DND-41 (cell line): ENCODE measurements around the gene UGT1A1.

Source experiments
- ATAC-seq: fragments of 200-7000 bp; cut with Tn5 transposase; 3 replicates; pipeline ENCODE4 v1.9.1; 2021; ENCODE audit warnings: low read depth; ENCODE audit not compliant: insufficient read depth
- DNase-seq: peaks from one replicate; pipeline ENCODE4 v3.0.0-alpha.2; 2020
- H2AFZ ChIP-seq: 2 replicates; pipeline ENCODE4 v1.6.0; 2012; ENCODE audit warnings: low read depth, low read length
- H3K27ac ChIP-seq: 2 replicates; pipeline ENCODE4 v1.5.1; 2012; ENCODE audit warnings: low read length, inconsistent platforms
- H3K27me3 ChIP-seq: fragments of 200-600 bp; sonication (generic); 2 replicates; pipeline ENCODE4 v1.6.0; 2012; ENCODE audit warnings: low read length, mild to moderate bottlenecking, inconsistent platforms; ENCODE audit not compliant: insufficient read depth, poor library complexity
- H3K36me3 ChIP-seq: 2 replicates; pipeline ENCODE4 v1.5.1; 2012; ENCODE audit warnings: low read length, inconsistent platforms; ENCODE audit not compliant: insufficient read depth
- H3K4me1 ChIP-seq: 2 replicates; pipeline ENCODE4 v1.5.1; 2012; ENCODE audit warnings: mild to moderate bottlenecking, low read length; ENCODE audit not compliant: insufficient read depth
- H3K4me2 ChIP-seq: 2 replicates; pipeline ENCODE4 v1.6.0; 2012; ENCODE audit warnings: mild to moderate bottlenecking, moderate library complexity, low read length, inconsistent platforms; ENCODE audit not compliant: insufficient read depth
- H3K4me3 ChIP-seq, 2 experiments: fragments of 200-600 bp in 1 of 2; shearing (Covaris generic) in 1 of 2; 2 replicates each; pipeline ENCODE4 v1.5.1; 2012 to 2016; ENCODE audit warnings: inconsistent platforms in 2 of 2, low read length in 2 of 2, mild to moderate bottlenecking in 2 of 2, low read depth in 1 of 2, moderate library complexity in 1 of 2
- H3K79me2 ChIP-seq: 2 replicates; pipeline ENCODE4 v1.6.0; 2012; ENCODE audit warnings: low read length, inconsistent platforms; ENCODE audit not compliant: insufficient read depth
- H3K9ac ChIP-seq: 2 replicates; pipeline ENCODE4 v1.6.0; 2012; ENCODE audit warnings: low read depth, mild to moderate bottlenecking, inconsistent platforms, low read length, moderate library complexity
- H3K9me3 ChIP-seq: 2 replicates; pipeline ENCODE4 v1.5.1; 2012; ENCODE audit warnings: low read length, moderate library complexity, mild to moderate bottlenecking, inconsistent platforms; ENCODE audit not compliant: insufficient read depth, severe bottlenecking
- H4K20me1 ChIP-seq: 2 replicates; pipeline ENCODE4 v1.6.0; 2012; ENCODE audit warnings: low read length; ENCODE audit not compliant: insufficient read depth
- EZH2 ChIP-seq: IDR thresholded peaks from 3 replicates; pipeline ENCODE4 v1.6.1; 2012; ENCODE audit warnings: borderline replicate concordance, low read depth, mild to moderate bottlenecking, moderate library complexity, low read length, inconsistent platforms; ENCODE audit not compliant: severe bottlenecking
- TF ChIP-seq, protein P1 (sequence below): IDR thresholded peaks from 2 replicates; pipeline ENCODE4 v1.5.1; 2012; ENCODE audit warnings: borderline replicate concordance, low read length, moderate library complexity, mild to moderate bottlenecking; ENCODE audit not compliant: poor library complexity, severe bottlenecking; ENCODE audit errors: extremely low read depth

The UGT1A1 gene

DNA sequence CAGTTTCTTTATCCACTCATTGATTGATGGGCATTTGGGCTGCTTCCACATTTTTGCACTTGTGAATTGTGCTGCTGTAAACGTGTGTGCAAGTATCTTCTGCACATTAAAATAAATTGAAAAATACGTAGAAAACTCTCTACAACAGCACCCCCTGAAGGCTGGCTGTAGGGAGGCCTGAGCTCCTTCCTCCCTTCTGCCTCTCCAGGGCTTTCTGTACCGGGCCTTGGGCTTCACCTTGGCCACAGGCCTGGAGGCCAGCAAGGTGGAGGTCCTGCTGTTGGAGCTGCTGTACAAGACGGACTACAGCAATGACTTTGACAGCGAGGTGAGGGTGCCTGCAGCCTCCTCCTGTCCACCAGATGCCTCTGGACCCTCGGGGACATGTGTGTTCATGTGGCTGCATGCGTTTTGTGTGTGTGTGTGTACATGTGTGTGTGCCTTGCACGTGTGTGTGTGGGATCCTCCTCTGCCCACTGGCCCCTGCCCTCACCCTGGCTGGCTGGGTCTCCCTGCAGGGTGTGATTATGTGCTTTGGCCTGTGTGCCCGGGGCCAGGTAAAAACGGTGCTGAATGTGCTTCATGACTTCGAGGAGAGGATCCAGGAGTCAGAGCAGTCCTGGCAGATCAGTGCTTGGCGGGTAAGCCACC lies 47.3 kb downstream of the UGT1A1 start:
- peaks cover 36% of the 10 kb centered on the region for H3K27me3 ChIP-seq
- no peaks in the 10 kb centered on the region for H3K9me3 ChIP-seq
- no peak overlapping the region for H3K4me2 ChIP-seq
- no peaks in the 10 kb centered on the region for H3K36me3 ChIP-seq
- no peak overlapping the region for H3K9ac ChIP-seq
- ATAC-seq = no peak
- H3K79me2 ChIP-seq = no peaks in the 10 kb centered on the region
- DNase-seq = no peak
- TF ChIP-seq, protein P1, sequence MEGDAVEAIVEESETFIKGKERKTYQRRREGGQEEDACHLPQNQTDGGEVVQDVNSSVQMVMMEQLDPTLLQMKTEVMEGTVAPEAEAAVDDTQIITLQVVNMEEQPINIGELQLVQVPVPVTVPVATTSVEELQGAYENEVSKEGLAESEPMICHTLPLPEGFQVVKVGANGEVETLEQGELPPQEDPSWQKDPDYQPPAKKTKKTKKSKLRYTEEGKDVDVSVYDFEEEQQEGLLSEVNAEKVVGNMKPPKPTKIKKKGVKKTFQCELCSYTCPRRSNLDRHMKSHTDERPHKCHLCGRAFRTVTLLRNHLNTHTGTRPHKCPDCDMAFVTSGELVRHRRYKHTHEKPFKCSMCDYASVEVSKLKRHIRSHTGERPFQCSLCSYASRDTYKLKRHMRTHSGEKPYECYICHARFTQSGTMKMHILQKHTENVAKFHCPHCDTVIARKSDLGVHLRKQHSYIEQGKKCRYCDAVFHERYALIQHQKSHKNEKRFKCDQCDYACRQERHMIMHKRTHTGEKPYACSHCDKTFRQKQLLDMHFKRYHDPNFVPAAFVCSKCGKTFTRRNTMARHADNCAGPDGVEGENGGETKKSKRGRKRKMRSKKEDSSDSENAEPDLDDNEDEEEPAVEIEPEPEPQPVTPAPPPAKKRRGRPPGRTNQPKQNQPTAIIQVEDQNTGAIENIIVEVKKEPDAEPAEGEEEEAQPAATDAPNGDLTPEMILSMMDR = peak; percentile 18
- no peak for TF ChIP-seq EZH2
- no peaks in the 10 kb centered on the region for H3K4me1 ChIP-seq
- H3K27ac ChIP-seq = no peak overlapping the region
- peaks cover 3% of the 10 kb centered on the region; the same call in 1 of the 2 replicates for H4K20me1 ChIP-seq
- no peak overlapping the region for H3K4me3 ChIP-seq
- no peak overlapping the region for H2AFZ ChIP-seq

DNA sequence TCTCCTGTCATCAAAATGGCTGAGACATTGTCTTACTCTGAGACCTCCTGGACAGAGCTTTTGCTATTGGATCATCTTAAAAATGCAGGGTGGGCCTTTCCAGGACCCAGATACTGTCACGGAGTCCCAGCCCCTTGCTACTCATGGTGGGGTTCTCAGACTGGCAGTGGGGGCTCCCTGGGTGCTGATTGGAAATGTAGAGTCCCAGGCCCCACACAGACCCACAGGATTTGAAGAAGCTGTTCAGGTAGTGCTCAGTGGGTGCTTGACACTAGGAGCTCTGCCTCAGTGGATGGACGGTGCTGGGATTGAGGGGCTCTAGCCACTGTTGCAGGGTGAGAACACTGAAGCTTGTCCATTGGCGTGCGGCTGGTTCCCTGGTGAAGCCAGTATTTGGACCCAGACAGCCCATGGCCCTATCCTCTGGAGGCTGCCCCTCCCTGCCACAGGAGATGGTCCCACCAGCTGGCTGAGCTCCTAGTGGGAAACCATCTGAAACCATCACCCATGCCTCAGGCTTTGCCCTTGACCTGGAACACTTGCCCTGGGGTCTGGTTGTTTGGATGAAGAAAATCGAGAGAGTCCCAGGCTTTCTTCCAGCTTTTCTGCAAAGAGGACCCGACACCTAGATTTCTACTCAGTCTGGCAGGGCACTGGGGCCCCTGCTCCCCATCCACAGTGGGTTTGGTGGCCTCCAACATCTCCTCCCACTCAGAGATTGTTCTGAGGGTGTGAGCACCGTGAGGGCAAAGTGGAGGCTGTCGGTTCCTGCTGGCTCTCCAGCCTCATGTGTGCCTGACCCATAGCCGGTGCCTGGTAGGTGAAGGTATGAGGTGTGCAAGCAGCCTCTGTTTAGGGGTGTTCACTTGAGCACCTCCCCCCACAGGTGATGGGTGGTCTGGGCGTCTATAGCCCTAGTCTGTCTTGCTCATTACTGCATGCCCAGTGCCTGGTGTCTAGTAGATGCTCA lies 48.2 kb downstream of the UGT1A1 start:
- peaks cover 3% of the 10 kb centered on the region; the same call in 1 of the 2 replicates for H4K20me1 ChIP-seq
- no peak overlapping the region for H2AFZ ChIP-seq
- no peaks in the 10 kb centered on the region for H3K79me2 ChIP-seq
- no peak overlapping the region for H3K4me3 ChIP-seq
- H3K4me1 ChIP-seq = no peaks in the 10 kb centered on the region
- no peak overlapping the region for H3K27ac ChIP-seq
- ATAC-seq = no peak
- H3K9me3 ChIP-seq = no peaks in the 10 kb centered on the region
- H3K9ac ChIP-seq = no peak overlapping the region
- H3K27me3 ChIP-seq = peaks cover 36% of the 10 kb centered on the region
- TF ChIP-seq, protein P1 = no peak
- TF ChIP-seq EZH2 = no peak
- DNase-seq = no peak
- no peaks in the 10 kb centered on the region for H3K36me3 ChIP-seq
- no peak overlapping the region for H3K4me2 ChIP-seq

DNA sequence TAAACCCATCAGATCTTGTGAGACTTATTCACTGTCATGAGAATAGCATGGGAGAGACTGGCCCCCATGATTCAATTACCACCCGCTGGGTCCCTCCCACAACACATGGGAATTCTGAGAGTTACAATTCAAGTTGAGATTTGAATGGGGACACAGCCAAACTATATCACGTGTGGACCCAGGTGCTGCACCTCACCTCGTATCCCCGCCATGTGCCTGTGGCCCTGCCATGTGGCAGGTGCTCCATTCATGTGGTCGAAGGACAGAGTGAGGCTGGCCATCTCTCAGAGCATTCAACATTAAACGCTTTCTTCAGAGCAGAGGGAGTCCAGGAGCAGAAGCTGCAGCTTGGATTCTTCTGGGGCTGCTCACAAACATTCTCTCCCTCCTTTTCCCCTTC lies 50.3 kb downstream of the UGT1A1 start:
- Histone ChIP-seq H3K36me3 (no peaks in the 10 kb centered on the region), H3K4me2 (no peak overlapping the region), H3K4me3 (no peak overlapping the region), H3K4me1 (no peaks in the 10 kb centered on the region), H3K27ac (no peak overlapping the region), H3K9me3 (no peaks in the 10 kb centered on the region), H3K9ac (no peak overlapping the region), H4K20me1 (peaks cover 3% of the 10 kb centered on the region; the same call in 1 of the 2 replicates), H3K79me2 (no peaks in the 10 kb centered on the region), H2AFZ (no peak overlapping the region), H3K27me3 (peaks cover 42% of the 10 kb centered on the region)
- ATAC-seq = no peak
- DNase-seq = no peak
- TF ChIP-seq EZH2 = no peak
- TF ChIP-seq, protein P1 = no peak
